Smooth muscle cell (in vitro differentiated cells): ENCODE results near the gene SMOC2. TPM values are rescaled to one million over a fixed set of nuclear protein-coding genes. Genes with fewer than 3 reads are reported as not detected.

Experiments
- DNase-seq: peaks from one replicate; lab custom pipeline; 2025; ENCODE audit not compliant: unreplicated experiment; lab: John Stamatoyannopoulos, UW
- H2AFZ ChIP-seq: fragments of 200-600 bp; sonication (generic); 2 replicates; pipeline ENCODE4 v1.6.0; 2016; ENCODE audit warnings: antibody characterized with exemption, low read depth, mild to moderate bottlenecking
- H3F3A ChIP-seq: fragments of 200-600 bp; sonication (generic); 2 replicates; pipeline ENCODE4 v1.6.0; 2017; ENCODE audit warnings: antibody characterized with exemption, low read depth
- H3K27ac ChIP-seq: fragments of 200-600 bp; sonication (generic); 2 replicates; pipeline ENCODE4 v1.5.1; 2016; ENCODE audit warnings: low read depth, mild to moderate bottlenecking
- H3K27me3 ChIP-seq: fragments of 200-600 bp; sonication (generic); 2 replicates; pipeline ENCODE4 v1.6.1; 2016; ENCODE audit warnings: low read depth, mild to moderate bottlenecking
- H3K36me3 ChIP-seq: fragments of 200-600 bp; sonication (generic); 2 replicates; pipeline ENCODE4 v1.5.1; 2016; ENCODE audit warnings: low read depth
- H3K4me1 ChIP-seq: fragments of 200-600 bp; sonication (generic); 2 replicates; pipeline ENCODE4 v1.5.1; 2016; ENCODE audit warnings: low read depth
- H3K4me2 ChIP-seq: fragments of 200-600 bp; sonication (generic); 2 replicates; pipeline ENCODE4 v1.6.0; 2016; ENCODE audit warnings: mild to moderate bottlenecking
- H3K4me3 ChIP-seq: fragments of 200-600 bp; sonication (generic); 2 replicates; pipeline ENCODE4 v1.5.1; 2016; ENCODE audit warnings: mild to moderate bottlenecking
- H3K79me2 ChIP-seq: fragments of 200-600 bp; sonication (generic); 2 replicates; pipeline ENCODE4 v1.6.0; 2016; ENCODE audit warnings: low read depth, mild to moderate bottlenecking
- H3K9ac ChIP-seq: fragments of 200-600 bp; sonication (generic); 2 replicates; pipeline ENCODE4 v1.6.0; 2016; ENCODE audit warnings: low read depth
- H3K9me3 ChIP-seq: fragments of 200-600 bp; sonication (generic); replicated peaks from 2 replicates; pipeline ENCODE4 v1.5.1; 2016; ENCODE audit warnings: low read depth
- H4K20me1 ChIP-seq: fragments of 200-600 bp; sonication (generic); 2 replicates; pipeline ENCODE4 v1.6.0; 2016; ENCODE audit warnings: low read depth
- CTCF ChIP-seq: fragments of 200-600 bp; sonication (generic); IDR thresholded peaks from 2 replicates; pipeline ENCODE4 v1.5.1; 2017; ENCODE audit warnings: borderline replicate concordance, mild to moderate bottlenecking, antibody characterized with exemption; ENCODE audit not compliant: insufficient read depth, poor library complexity, severe bottlenecking
- WGBS: methylation state at CpG from one replicate; pipeline ENCODE4 v1.1.7; 2016; ENCODE audit warnings: low lambda C conversion rate; 5-methylcytosine and 5-hydroxymethylcytosine counted together
- polyA plus RNA-seq: library from polyadenylated mRNA; unstranded; fragments of >200 nt; fragmentation: Nextera tagmentation; extraction: Ambion mirVana; gene quantifications from 2 replicates; pipeline ENCODE4 v1.2.1, GENCODE V29; 2016
- total RNA-seq: library from RNA; depleted of rRNA; stranded (reverse); fragments of >200 nt; gene quantifications from 2 replicates; pipeline ENCODE4 v1.2.3, GENCODE V29; 2014

Gene SMOC2
- total and polyA plus RNA-seq, 2 experiments from 2014 or later = 0.63 to 1.2 TPM

- no peak for TF ChIP-seq CTCF
- H3K9ac ChIP-seq = no peak overlapping the region
- no peak for DNase-seq
- no peaks in the 10 kb centered on the region for H3F3A ChIP-seq
- H2AFZ ChIP-seq = no peak overlapping the region
- no peaks in the 10 kb centered on the region for H3K9me3 ChIP-seq
- no peak overlapping the region for H3K27ac ChIP-seq
- no peak overlapping the region for H3K4me3 ChIP-seq
- 93% methylated on average over 7 of the region's 15 CpGs for WGBS
- no peaks in the 10 kb centered on the region for H3K27me3 ChIP-seq
- H4K20me1 ChIP-seq = no peaks in the 10 kb centered on the region
- no peaks in the 10 kb centered on the region for H3K36me3 ChIP-seq
- H3K4me1 ChIP-seq = no peaks in the 10 kb centered on the region
- no peaks in the 10 kb centered on the region for H3K79me2 ChIP-seq
- no peak overlapping the region for H3K4me2 ChIP-seq
Measured at GRCh38 chr6:168624948-168625347, 184.0 kb downstream of the SMOC2 start.

GRCh38 chr6:168625602-168626001 lies 184.6 kb downstream of the SMOC2 start:
- H3K27me3 ChIP-seq = no peaks in the 10 kb centered on the region
- H3K4me3 ChIP-seq = no peak overlapping the region
- no peak overlapping the region for H3K27ac ChIP-seq
- H3K9ac ChIP-seq = no peak overlapping the region
- H3F3A ChIP-seq = no peaks in the 10 kb centered on the region
- no peak overlapping the region for H3K4me2 ChIP-seq
- H4K20me1 ChIP-seq = no peaks in the 10 kb centered on the region
- TF ChIP-seq CTCF = no peak
- DNase-seq = no peak
- H3K36me3 ChIP-seq = no peaks in the 10 kb centered on the region
- no peaks in the 10 kb centered on the region for H3K9me3 ChIP-seq
- no peak overlapping the region for H2AFZ ChIP-seq
- WGBS = 78% methylated on average over 18 of the region's 18 CpGs
- H3K4me1 ChIP-seq = no peaks in the 10 kb centered on the region
- H3K79me2 ChIP-seq = no peaks in the 10 kb centered on the region

GRCh38 chr6:168626046-168626602 lies 185.1 kb downstream of the SMOC2 start:
- Histone ChIP-seq H3K9ac (no peak overlapping the region), H3K27me3 (no peaks in the 10 kb centered on the region), H3K79me2 (no peaks in the 10 kb centered on the region), H2AFZ (no peak overlapping the region), H3F3A (no peaks in the 10 kb centered on the region), H3K27ac (no peak overlapping the region), H3K4me2 (no peak overlapping the region), H3K4me3 (no peak overlapping the region), H3K36me3 (no peaks in the 10 kb centered on the region), H3K9me3 (no peaks in the 10 kb centered on the region), H3K4me1 (no peaks in the 10 kb centered on the region), H4K20me1 (no peaks in the 10 kb centered on the region)
- no peak for TF ChIP-seq CTCF
- no peak for DNase-seq
- 83% methylated on average over 19 of the region's 19 CpGs for WGBS

GRCh38 chr6:168627506-168628175 lies 186.7 kb downstream of the SMOC2 start:
- DNase-seq = no peak
- Histone ChIP-seq H2AFZ (no peak overlapping the region), H3K4me2 (no peak overlapping the region), H3K4me3 (no peak overlapping the region), H3K79me2 (no peaks in the 10 kb centered on the region), H3K9ac (no peak overlapping the region), H4K20me1 (no peaks in the 10 kb centered on the region), H3F3A (no peaks in the 10 kb centered on the region), H3K4me1 (no peaks in the 10 kb centered on the region), H3K27ac (no peak overlapping the region), H3K36me3 (no peaks in the 10 kb centered on the region), H3K9me3 (no peaks in the 10 kb centered on the region), H3K27me3 (no peaks in the 10 kb centered on the region)
- 95% methylated on average over 8 of the region's 8 CpGs for WGBS
- TF ChIP-seq CTCF = no peak
